ENCODE results near the gene COL6A2. TPM values are rescaled to one million over a fixed set of nuclear protein-coding genes. Genes with fewer than 3 reads are reported as not detected.

COL6A2 gene
- total RNA-seq, 6 experiments from 2014 or later: 17.3 to 81.7 (median 38.4) TPM

- intact Hi-C loops (cut with DNase I): no loop called here
- ATAC-seq: peak in 2 of 4 donors; percentile 12 to 28
- 76% methylated on average over 11 of the region's 23 CpGs for WGBS (ENCODE audit: insufficient coverage, low coverage, low lambda C conversion rate, missing lambda C conversion rate)
Observed at GRCh38 chr21:46092026-46092764, 5.7 kb upstream of the COL6A2 start.

GRCh38 chr21:46092811-46093667, 4.9 kb upstream of the COL6A2 start:
- Histone ChIP-seq H3K4me1 (no peaks in the 10 kb centered on the region), H3K9me3 (peaks cover 0 to 3% (median 0%) of the 10 kb centered on the region in 4 donors), H3K4me3 (no peak overlapping the region), H3K27ac (no peak overlapping the region), H3K27me3 (peaks cover 0 to 3% of the 10 kb centered on the region in 2 donors), H3K36me3 (no peaks in the 10 kb centered on the region)
- DNase-seq: no peak
- WGBS (ENCODE audit: insufficient coverage, low coverage, low lambda C conversion rate, missing lambda C conversion rate): 54% methylated on average over 6 of the region's 11 CpGs
- ATAC-seq: no peak
- intact Hi-C loops (cut with DNase I): no loop called here
- no peak for TF ChIP-seq POLR2A (IDR thresholded peaks at IDR 0.05)
- TF ChIP-seq CTCF (IDR thresholded peaks at IDR 0.05): no peak

More at GRCh38 chr21:46092026-46092764, 5.7 kb upstream of the COL6A2 start:
- Histone ChIP-seq H3K27ac (peak overlapping the region in 1 of 3 donors; percentile 43), H3K27me3 (no peaks in the 10 kb centered on the region), H3K4me3 (no peak overlapping the region), H3K36me3 (no peaks in the 10 kb centered on the region), H3K4me1 (no peaks in the 10 kb centered on the region), H3K9me3 (peaks cover 0 to 3% (median 0%) of the 10 kb centered on the region in 4 donors)
- no peak for DNase-seq
- TF ChIP-seq POLR2A (IDR thresholded peaks at IDR 0.05): no peak
- no peak for TF ChIP-seq CTCF (IDR thresholded peaks at IDR 0.05)

GRCh38 chr21:46093668-46094400, 4.1 kb upstream of the COL6A2 start:
- Histone ChIP-seq H3K9me3 (no peaks in the 10 kb centered on the region), H3K36me3 (no peaks in the 10 kb centered on the region), H3K27me3 (peaks cover 3% of the 10 kb centered on the region in 2 donors), H3K4me1 (no peaks in the 10 kb centered on the region), H3K4me3 (no peak overlapping the region), H3K27ac (no peak overlapping the region)
- DNase-seq (no peak), ATAC-seq (no peak)
- no CpG with 5 or more reads among the region's 11 CpGs for WGBS (ENCODE audit: insufficient coverage, low coverage, low lambda C conversion rate, missing lambda C conversion rate)
- TF ChIP-seq POLR2A (IDR thresholded peaks at IDR 0.05) (no peak), CTCF (IDR thresholded peaks at IDR 0.05) (no peak)
- intact Hi-C loops (cut with DNase I): no loop called here

GRCh38 chr21:46094401-46095082, 3.4 kb upstream of the COL6A2 start:
- H3K4me1 ChIP-seq: no peaks in the 10 kb centered on the region
- H3K27ac ChIP-seq: no peak overlapping the region
- TF ChIP-seq POLR2A (IDR thresholded peaks at IDR 0.05): no peak
- no peak for TF ChIP-seq CTCF (IDR thresholded peaks at IDR 0.05)
- H3K27me3 ChIP-seq: peaks cover 3 to 7% of the 10 kb centered on the region in 2 donors
- intact Hi-C loops (cut with DNase I): no loop called here
- WGBS (ENCODE audit: insufficient coverage, low coverage, low lambda C conversion rate, missing lambda C conversion rate): 82% methylated on average over 10 of the region's 14 CpGs
- DNase-seq (no peak), ATAC-seq (no peak)
- H3K4me3 ChIP-seq: no peak overlapping the region
- H3K9me3 ChIP-seq: no peaks in the 10 kb centered on the region
- no peaks in the 10 kb centered on the region for H3K36me3 ChIP-seq

Measured in right lobe of liver (tissue), 6 donors.